HEK293 (cell line): ENCODE results near the gene GLOD4.

Source experiments
- BCL11A ChIP-seq: fragments of 450-650 bp; formaldehyde crosslinking; IDR thresholded peaks from 2 replicates; pipeline ENCODE4 v1.5.1; 2016; ENCODE audit warnings: low read depth, missing biosample characterization, missing genetic modification characterization
- CTCF ChIP-seq: fragments of 450-650 bp; formaldehyde crosslinking; IDR thresholded peaks from 2 replicates; pipeline ENCODE4 v1.5.1; 2016; ENCODE audit warnings: missing biosample characterization, missing genetic modification characterization
- EGR2 ChIP-seq: fragments of 450-650 bp; formaldehyde crosslinking; IDR thresholded peaks from 2 replicates; pipeline ENCODE4 v1.5.1; 2016; ENCODE audit warnings: low read depth, missing biosample characterization, missing genetic modification characterization
- REPIN1 ChIP-seq: fragments of 450-650 bp; formaldehyde crosslinking; IDR thresholded peaks from 2 replicates; pipeline ENCODE4 v1.5.1; 2017; ENCODE audit warnings: missing biosample characterization, missing genetic modification characterization, low read depth
- ZNF140 ChIP-seq: fragments of 450-650 bp; formaldehyde crosslinking; IDR thresholded peaks from 2 replicates; pipeline ENCODE4 v1.5.1; 2016; ENCODE audit warnings: missing biosample characterization, missing genetic modification characterization
- ZNF639 ChIP-seq: fragments of 450-650 bp; formaldehyde crosslinking; IDR thresholded peaks from 2 replicates; pipeline ENCODE4 v1.5.1; 2016; ENCODE audit warnings: missing biosample characterization, missing genetic modification characterization

- TF ChIP-seq CTCF (tag by site-specific recombination) (no peak), BCL11A (tag by site-specific recombination) (no peak), EGR2 (tag by site-specific recombination) (no peak), REPIN1 (no peak), ZNF639 (tag by site-specific recombination) (no peak), ZNF140 (tag by site-specific recombination) (no peak)
These were observed 6.5 kb upstream of the GLOD4 start for GRCh38 chr17:788551-788950.
